HG03280 (cell line): ENCODE measurements around the gene RTL1.

Experiments used
- ATAC-seq: cut with Tn5 transposase; IDR thresholded peaks from one replicate; pipeline ENCODE4 v1.9.1; 2021; ENCODE audit warnings: mild to moderate bottlenecking, moderate library complexity; ENCODE audit not compliant: unreplicated experiment

Gene RTL1

GRCh38 chr14:100898935-100899883 is 4.3 kb downstream of the RTL1 start:
- no peak for ATAC-seq

DNA sequence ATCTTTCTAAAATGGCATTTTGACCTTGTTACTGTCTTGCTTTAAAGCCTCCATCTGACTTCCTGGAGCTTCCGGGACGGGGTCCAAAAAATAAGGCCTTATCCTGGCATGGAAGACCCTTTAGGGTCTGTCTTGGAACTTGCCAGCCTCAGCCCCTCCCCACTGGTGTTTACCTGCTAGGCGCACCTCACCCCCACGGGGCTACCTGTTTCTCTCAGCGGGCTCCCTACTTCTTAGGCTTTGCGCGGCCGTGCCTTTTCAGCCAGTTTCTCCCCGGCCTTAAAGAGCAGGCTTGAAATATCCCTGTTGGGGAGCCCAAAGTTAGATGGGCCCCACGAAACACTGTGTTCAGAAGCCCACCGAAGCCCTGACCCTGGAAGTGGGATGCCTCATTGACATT is 5.1 kb downstream of the RTL1 start:
- no peak for ATAC-seq

DNA sequence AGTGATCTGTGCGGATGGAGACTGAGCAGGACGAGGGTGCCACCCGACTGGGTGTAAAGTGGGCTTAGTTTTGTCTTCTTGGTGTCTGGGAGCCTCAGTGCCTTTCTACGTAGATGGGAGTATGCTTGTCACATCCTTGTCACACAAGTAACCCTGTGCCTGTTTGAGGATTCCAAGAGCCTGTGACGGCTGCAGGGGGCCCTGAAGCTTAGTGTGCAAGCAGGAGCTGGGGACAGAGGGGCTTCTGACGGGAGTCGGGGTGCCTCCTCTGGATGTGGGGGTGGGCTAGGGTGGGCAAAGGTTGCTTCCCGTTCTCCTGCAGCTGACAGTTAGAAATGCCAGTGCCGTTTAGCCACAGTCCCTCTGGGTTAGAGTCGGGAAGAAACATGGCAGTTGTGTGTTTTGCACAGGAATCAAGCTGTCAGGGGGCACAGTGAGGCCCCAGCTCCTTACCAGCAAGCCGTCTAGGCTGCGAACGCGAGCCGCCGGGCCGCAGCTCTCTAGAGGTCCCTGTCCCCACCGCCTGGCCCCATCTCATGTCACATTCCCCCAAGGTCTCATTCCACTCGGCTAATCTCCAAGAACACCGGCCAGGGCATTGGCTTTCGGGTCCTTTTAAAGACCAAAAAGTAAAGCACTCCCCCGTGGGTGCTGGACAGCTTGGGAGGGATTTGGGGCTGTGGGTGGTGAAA is 7.0 kb downstream of the RTL1 start:
- no peak for ATAC-seq

GRCh38 chr14:100895411-100895810 is 8.1 kb downstream of the RTL1 start:
- no peak for ATAC-seq

DNA sequence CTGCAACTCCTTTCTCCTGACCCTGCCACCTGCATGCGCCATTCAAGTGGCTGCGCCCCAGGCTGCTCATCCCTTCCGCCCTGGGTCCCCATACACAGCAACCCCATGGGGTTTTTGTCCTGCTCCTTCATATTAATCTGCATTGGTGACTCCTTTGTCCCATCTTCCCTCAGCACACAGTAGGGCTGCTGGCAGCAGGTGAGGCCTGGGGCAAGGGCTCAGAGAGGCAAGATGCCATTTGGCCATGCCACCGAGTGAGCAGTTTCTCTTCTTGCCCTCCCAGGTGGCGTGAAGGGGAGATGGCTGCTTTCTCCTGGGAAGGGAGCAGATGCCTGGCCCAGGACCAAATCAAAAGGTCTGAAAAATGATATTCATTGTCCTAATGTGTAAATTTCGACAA is 9.1 kb downstream of the RTL1 start:
- no peak for ATAC-seq

DNA sequence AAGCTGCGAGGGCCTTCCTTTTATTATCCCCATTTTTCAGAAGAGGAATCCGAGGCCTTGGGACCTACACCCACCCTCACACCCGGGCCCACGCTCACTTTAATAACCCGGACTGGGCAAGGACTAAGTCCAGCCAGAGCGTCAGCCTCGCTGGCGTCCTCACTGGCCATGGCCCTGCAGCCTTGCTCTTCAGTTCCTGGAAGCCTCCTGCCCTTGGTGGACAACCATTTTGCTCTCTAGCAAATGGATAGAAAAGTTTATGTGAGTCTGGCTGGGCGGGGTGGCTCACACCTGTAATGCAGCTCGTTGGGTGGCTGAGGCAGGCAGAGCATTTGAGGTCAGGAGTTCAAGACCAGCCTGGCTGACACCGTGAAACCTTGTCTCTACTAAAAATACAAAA is 9.8 kb downstream of the RTL1 start:
- ATAC-seq = no peak

- no peak for ATAC-seq
These were observed 10.3 kb downstream of the RTL1 start for GRCh38 chr14:100893228-100893601.

GRCh38 chr14:100892496-100893227 is 10.9 kb downstream of the RTL1 start:
- ATAC-seq = no peak

DNA sequence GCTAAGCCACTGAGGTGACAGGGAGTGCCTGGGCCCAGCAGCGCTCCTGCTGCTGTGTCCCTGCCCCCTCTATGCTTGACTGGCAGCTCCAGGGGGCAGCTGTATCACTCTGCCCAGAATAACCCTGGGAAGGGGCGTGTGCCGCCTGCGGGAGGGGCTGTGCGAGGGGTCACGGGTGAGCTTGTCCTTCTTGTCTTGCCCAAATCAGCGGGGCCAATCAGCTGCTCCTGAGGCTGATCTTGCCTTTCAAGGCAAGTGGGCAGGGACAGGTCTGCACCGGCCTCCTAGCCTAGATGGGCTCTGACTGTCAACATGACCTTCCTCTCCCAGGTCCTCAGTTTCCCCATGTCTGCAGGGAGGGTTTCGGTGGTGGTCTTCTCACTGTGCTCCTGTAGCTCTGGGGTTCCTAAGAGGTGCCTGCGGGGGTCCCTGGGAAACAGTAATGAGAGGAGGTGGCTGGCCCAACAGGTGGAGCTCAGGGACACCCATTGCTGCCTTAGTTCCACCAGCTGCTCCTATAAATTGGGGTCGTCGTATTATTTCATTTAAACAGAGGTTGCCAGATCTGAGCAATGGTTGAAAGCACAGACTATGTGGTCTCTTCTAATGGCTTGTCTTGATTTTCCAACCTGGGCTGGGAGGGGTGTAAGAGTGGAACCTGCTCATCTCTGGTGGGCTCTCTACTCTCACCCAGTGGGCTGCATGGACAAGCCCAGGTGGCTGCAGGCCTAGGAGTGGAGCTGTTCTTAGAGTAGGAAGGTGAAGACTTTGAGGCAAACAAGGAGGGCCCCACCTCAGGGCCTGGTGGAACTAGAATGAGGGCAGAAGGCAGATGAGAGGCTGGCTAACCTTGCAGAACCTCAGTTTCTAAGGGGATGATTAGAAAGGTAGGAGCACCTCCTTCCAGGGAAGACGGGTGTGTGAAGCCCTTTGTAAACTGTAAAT is 11.7 kb downstream of the RTL1 start:
- ATAC-seq = no peak

DNA sequence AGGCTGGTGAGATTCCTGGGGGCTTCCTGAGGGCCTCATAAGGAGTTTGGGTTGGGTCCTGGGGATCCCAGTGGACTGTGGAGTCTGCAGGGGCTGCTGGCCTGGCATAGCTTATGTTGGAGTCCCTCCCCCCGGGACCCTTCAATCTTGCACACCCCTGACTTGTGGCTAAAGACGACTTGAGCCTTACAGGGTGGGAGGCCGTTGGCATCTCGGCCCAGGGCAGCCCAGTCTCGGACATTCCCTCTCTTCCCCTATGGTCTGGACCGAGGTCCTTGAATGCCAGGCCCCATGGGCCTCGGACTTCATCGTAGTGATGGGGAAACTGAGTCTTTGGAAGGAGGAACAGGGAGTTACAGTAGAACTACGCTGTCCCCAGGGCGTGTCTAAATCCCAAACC is 12.5 kb downstream of the RTL1 start:
- ATAC-seq = no peak

GRCh38 chr14:100890061-100890850 is 13.3 kb downstream of the RTL1 start:
- no peak for ATAC-seq

DNA sequence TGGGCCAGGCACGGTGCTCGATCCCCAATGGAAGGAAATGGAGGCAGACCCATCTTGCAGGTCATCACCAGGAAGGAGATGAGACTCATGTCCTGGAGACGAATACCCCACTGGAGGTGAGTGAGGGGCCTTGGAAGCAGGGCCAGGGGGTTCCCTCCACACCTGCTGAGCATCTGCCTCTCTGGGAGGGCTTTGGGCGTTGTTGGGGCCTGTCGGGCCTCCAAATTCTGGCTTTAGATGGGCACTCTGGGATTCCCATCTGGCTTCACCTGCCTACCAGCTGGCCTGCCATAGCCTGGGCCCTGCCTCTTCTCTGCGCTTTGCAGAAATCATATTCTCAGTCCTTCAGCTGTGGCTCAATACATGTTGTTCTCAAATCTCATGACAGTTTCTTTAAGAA is 13.9 kb downstream of the RTL1 start:
- ATAC-seq = no peak

DNA sequence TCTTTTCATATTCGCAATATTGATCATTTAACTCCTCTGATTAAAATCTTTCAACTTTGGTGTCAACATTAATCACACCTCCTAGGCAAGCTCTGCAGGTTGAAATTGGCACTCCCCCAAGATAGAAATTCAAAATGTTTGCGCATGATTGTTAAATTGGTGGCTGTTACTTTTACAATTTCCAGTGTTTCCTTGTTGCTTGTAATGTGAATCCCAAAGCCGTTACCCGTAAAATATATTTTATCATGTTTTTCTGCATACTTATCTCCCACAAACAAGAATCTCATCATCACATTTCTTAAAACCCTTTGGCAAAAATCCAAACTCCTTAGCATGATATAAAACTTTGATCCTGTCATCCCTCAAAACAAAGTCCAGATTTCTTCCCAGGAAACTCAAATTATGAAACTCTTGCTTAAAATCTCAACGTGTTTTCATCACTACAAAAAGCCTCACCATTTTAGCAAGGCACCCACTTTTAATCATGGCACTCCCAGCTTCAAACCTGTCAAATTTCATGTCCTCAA is 14.7 kb downstream of the RTL1 start:
- ATAC-seq = no peak

DNA sequence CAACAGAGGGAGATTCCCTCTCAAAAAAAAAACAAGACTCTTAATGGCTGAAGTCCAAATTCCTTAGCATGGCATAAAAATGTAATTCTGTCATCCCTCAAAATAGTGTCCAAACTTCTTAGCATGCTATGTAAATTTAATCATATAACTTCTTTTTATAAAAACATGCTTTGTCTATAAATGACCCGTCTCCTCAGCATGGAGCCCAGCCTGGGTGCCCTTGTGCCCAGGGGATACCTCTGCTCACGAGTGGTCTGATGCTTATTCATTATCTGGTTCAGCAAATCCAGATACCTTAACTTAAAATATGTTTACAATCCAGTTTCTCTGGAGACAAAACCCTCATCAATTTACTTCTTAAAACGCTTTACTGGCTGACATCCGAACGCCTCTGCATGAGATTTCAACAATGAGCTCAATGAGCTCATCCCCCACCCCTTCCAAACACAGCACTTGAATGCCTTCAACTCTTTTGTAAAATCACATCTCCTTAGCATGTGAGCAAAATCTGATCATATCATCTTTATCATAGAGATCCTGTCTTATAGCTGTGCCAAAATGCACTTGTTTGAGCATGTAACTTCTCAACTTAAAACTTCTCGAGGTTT is 15.7 kb downstream of the RTL1 start:
- ATAC-seq = no peak

DNA sequence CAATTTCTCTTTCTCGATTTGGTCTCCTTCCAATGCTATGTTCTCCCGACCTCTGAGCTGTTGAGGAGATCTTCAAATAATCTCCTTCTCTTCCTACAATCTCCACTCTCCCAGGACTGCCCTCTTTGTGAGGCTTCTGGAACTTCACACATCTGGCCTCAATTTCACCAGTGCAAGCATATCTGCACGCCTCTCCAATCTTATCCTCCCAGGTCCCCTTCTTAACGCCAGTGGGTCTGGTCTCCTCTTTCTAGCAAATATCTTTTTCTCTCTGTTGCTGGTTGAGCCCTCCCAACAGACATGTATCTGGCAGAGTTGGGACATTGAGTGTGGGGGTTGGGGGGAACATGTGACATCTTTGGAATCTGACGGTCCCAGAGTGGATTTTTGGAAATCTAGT is 17.9 kb downstream of the RTL1 start:
- no peak for ATAC-seq

DNA sequence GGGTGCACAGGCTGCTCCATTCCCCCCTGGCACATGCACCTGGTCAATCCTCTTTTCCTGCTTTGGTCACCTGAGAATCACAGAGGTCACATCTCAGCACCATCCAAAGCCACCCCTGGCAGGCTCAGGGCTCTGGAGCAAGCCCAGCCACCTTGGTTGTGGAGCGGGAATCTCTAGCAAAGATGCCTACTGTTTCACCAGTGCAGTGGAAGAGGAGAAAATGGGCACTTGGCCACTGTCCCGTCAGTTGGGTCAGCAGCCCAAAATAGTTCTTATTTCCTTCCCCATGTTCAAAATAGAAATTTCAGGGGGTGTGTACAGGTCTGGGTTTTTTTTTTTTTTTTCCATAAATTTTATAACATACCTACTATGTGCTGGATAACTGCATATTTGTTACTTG is 18.3 kb downstream of the RTL1 start:
- no peak for ATAC-seq

GRCh38 chr14:100884456-100884855 is 19.1 kb downstream of the RTL1 start:
- no peak for ATAC-seq

DNA sequence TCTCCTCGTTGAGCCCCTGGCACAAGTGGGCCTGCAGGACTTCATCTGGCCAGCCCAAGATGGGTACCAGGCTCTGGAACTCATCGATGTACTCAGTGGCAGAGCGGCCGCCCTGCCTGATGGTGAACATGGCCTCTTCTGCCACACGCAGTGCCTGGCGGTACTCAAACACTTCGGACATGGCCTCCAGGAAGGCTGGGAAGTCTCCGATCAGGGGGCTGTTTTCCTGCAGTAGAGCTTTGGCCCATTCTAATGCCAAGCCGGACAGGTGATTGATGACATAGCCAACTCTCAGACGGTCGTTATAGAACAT is 19.8 kb downstream of the RTL1 start:
- no peak for ATAC-seq
